Measurements from ENCODE around the gene CCDC3.

Gene CCDC3

DNA sequence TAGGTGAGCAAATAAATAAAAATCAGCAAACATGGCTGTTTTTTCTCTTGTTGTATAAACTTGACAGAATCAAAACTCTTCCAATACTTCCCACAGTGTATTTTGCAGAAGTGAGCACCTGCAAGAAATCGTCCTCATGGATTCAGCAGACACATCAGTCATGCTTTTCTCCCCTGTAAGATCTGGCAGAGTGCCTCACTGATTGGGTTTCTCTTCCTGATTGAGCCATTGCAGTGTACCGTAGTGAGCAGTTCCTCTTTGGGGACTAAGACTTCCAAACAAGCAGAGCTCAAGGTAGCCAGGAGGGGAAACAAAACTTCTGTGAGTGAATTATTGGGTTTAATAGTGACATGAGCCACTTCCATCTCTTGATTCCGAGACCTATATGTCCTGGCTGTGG, 2.2 kb upstream of the CCDC3 start:
- no peak overlapping the region for H3K4me3 ChIP-seq (ENCODE audit: low read depth, low read length)
- TF ChIP-seq, protein P1, sequence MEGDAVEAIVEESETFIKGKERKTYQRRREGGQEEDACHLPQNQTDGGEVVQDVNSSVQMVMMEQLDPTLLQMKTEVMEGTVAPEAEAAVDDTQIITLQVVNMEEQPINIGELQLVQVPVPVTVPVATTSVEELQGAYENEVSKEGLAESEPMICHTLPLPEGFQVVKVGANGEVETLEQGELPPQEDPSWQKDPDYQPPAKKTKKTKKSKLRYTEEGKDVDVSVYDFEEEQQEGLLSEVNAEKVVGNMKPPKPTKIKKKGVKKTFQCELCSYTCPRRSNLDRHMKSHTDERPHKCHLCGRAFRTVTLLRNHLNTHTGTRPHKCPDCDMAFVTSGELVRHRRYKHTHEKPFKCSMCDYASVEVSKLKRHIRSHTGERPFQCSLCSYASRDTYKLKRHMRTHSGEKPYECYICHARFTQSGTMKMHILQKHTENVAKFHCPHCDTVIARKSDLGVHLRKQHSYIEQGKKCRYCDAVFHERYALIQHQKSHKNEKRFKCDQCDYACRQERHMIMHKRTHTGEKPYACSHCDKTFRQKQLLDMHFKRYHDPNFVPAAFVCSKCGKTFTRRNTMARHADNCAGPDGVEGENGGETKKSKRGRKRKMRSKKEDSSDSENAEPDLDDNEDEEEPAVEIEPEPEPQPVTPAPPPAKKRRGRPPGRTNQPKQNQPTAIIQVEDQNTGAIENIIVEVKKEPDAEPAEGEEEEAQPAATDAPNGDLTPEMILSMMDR (IDR thresholded peaks at IDR 0.05; ENCODE audit: low read depth, low read length, missing control alignments): no peak
- DNase-seq (ENCODE audit: low read depth): no peak
- in situ Hi-C loops (cut with HindIII; ENCODE audit: low sequenced_read_pairs): no loop called here

DNA sequence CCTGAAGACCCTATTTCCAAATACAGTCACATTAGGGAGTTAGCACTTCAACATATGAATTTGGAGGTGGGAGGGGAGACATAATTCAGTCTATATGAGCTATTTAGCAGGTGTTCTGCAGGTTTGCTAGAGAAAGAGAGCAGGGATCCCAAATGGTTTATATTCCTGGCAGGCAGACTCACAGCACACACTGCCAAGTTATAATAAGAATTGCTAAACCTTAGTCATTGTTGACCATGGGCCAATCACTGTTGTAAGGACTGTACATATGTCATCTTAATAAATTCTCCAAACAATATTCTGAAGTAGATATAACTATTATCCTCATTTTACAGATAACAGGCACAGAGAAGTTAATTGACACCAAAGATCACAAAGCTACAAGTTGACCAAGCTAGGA, 1.5 kb upstream of the CCDC3 start:
- TF ChIP-seq, protein P1 (IDR thresholded peaks at IDR 0.05; ENCODE audit: low read depth, low read length, missing control alignments): no peak
- in situ Hi-C loops (cut with HindIII; ENCODE audit: low sequenced_read_pairs): no loop called here
- H3K4me3 ChIP-seq (ENCODE audit: low read depth, low read length): no peak overlapping the region
- peak; percentile 12 for DNase-seq (ENCODE audit: low read depth)

DNA sequence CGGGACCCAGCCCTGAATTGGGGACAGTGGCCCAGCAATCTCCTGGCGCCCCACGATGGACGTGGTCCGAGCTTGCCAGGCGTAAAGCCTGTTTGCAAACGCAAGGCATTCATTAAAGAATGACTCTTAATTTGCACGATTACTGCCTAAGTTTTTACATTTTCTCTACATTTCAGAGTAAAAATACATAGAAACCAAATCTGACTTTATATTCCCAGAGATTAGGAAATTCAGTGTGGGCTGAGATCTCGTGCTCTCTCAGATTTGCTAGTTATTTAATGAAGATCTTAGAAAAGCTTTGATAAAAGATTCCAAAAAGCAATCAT, 337 bp upstream of the CCDC3 start:
- in situ Hi-C loops (cut with HindIII; ENCODE audit: low sequenced_read_pairs): no loop called here
- peak overlapping the region; percentile 30 for H3K4me3 ChIP-seq (ENCODE audit: low read depth, low read length)
- no peak for DNase-seq (ENCODE audit: low read depth)

DNA sequence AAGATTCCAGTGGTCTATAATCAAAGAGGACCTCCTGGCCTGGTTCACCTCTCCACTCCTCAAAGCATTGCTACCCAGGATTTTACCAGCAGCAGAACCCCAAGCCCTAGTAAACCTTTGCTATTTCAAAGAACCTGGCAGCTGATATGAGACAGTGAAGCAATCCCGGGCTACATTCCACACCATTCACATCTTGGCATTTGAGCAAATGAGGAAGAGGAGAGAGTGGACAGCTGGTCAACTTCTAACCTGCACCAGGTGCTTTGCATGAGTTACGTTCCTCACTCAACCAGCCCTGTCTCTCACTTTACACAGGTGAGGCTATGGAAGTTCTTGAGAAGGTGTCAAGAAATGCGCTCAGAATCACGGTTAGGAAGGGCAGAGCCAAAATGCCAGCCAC, 1.1 kb downstream of the CCDC3 start:
- in situ Hi-C loops (cut with HindIII; ENCODE audit: low sequenced_read_pairs): no loop called here
- DNase-seq (ENCODE audit: low read depth): no peak
- no peak overlapping the region for H3K4me3 ChIP-seq (ENCODE audit: low read depth, low read length)
- TF ChIP-seq, protein P1 (IDR thresholded peaks at IDR 0.05; ENCODE audit: low read depth, low read length, missing control alignments): no peak

More for the DNA sequence above, 337 bp upstream of the CCDC3 start:
- TF ChIP-seq, protein P1 (IDR thresholded peaks at IDR 0.05; ENCODE audit: low read depth, low read length, missing control alignments): no peak

DNA sequence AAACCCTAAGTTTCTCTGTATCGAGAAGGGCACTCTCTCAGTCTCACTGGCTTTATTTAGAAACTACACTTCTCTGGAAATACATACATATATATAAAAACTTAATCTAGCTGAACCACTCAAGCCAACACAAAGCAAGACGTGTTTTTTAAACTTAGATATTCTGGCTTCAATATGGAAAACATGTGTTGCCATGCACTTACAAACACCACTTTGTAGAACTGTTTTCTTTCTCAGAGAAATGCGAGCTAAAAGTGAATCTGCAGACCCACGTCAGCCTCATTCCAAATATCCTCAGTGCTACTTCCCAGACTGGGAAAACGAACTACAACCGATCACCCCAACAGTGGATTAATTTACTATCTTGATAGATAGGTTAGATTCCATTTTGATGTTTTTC, 1.7 kb downstream of the CCDC3 start:
- in situ Hi-C loops (cut with HindIII; ENCODE audit: low sequenced_read_pairs): no loop called here
- TF ChIP-seq, protein P1 (IDR thresholded peaks at IDR 0.05; ENCODE audit: low read depth, low read length, missing control alignments): no peak
- no peak overlapping the region for H3K4me3 ChIP-seq (ENCODE audit: low read depth, low read length)
- DNase-seq (ENCODE audit: low read depth): no peak

DNA sequence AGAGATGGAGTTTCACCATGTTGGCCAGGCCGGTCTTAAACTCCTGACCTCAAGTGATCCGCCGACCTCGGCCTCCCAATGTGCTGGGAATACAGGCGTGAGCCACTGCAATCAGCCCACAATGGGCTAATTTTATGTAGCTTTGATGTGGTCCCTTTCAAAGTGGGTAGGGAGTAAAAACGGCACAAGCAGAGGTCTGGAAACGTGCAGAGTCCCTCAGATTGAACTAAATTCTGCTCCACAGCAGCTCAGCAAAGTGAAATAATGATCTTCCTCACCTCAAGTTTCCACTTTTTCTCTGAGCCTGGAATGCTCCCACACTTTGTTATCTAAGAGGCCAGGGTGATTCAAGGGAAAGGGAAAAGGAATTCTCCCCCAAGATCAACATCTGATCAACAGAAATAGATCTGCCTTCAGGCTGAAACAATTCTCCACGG, 6.1 kb downstream of the CCDC3 start:
- no peak overlapping the region for H3K4me3 ChIP-seq (ENCODE audit: low read depth, low read length)
- in situ Hi-C loops (cut with HindIII; ENCODE audit: low sequenced_read_pairs): no loop called here
- DNase-seq (ENCODE audit: low read depth): no peak
- TF ChIP-seq, protein P1 (IDR thresholded peaks at IDR 0.05; ENCODE audit: low read depth, low read length, missing control alignments): no peak

DNA sequence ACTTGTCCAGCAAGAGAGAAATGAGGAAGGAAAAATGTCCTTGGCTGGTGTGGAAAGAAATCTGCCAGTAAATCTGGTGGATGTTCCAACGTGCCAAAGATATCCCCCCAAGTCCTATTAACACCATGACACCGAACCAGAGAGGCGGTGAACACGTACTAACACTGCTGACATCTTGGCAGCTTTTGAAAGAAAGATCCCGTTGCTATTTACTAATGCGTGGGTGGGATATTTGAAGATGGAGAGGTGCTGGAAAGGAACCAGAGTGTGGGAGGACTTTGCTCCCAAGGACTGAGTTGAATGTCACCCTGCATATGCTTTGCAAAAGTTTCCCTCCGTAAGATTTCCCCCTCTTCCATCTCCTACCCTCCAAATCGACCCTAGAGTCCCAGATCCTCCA, 7.9 kb downstream of the CCDC3 start:
- no peak overlapping the region for H3K4me3 ChIP-seq (ENCODE audit: low read depth, low read length)
- no peak for DNase-seq (ENCODE audit: low read depth)
- TF ChIP-seq, protein P1 (IDR thresholded peaks at IDR 0.05; ENCODE audit: low read depth, low read length, missing control alignments): no peak
- in situ Hi-C loops (cut with HindIII; ENCODE audit: low sequenced_read_pairs): no loop called here
